Right ventricle myocardium inferior (tissue), 1 donor: Measurements from ENCODE around the gene MYDGF. TPM values are rescaled to one million over a fixed set of nuclear protein-coding genes. Genes with fewer than 3 reads are reported as not detected.

Experiments used
- ATAC-seq: fragments of 200-7000 bp; cut with Tn5 transposase; one replicate; pipeline ENCODE4 v1.9.1; 2020; ENCODE audit warnings: mild to moderate bottlenecking, moderate library complexity
- DNase-seq: peaks from one replicate; pipeline ENCODE4 v3.0.0; 2021; ENCODE audit errors: missing footprints
- intact Hi-C: fragments of 100-400 bp; cut with DNase I; formaldehyde crosslinking; loops from one replicate; pipeline ENCODE4 v1.11.0; 2022
- total RNA-seq: library from RNA; stranded (reverse); fragmentation: NEBNext Ultra II Directional; extraction: Animal tissue kit (Norgen Biotek cat#: 25700); gene quantifications from one replicate; pipeline ENCODE4 v1.2.1, GENCODE V29; 2021
- donor health status: DM: no; HTN: yes; CAD: no; lungs with severe emphysema.

Gene MYDGF
- total RNA-seq, 1 donor from 2014 or later, result 29.8 TPM

DNA sequence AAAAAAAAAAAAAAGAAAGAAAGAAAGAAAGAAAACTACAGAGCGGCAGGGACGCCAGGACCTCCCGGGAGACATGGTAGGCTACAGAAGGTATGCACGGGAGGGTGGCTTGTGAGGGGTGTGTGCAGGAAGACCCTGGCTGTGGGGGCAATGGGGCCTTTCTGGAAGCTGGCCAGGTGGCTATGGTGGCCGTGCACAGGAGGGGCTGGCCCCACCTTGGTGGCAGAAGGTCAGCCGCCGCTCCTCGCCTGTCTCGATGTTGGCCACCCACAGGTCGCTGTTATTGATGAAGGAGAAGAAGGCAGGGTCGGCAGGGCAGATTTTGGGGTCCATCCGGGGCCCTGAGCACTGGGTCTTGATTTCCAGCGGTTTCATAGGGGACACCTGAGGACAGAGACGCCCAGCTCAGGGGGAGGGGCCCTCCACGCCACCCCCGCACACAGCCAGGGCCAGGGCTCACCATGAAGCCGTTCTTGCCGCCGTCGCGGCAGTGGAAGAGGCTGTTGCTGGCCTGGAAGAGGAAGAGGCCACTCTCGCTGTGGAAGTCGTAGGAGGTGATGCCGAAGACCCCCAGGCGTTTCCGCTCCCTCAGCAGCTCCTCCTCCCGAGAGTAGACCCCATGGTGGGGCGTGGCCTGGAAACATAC, 33.7 kb upstream of the MYDGF start:
- intact Hi-C loops, result no loop called here
- ATAC-seq (no peak), DNase-seq (no peak)

GRCh38 chr19:4702764-4703163, 32.6 kb upstream of the MYDGF start:
- ATAC-seq, result no peak
- intact Hi-C loops, result no loop called here
- DNase-seq, result no peak

DNA sequence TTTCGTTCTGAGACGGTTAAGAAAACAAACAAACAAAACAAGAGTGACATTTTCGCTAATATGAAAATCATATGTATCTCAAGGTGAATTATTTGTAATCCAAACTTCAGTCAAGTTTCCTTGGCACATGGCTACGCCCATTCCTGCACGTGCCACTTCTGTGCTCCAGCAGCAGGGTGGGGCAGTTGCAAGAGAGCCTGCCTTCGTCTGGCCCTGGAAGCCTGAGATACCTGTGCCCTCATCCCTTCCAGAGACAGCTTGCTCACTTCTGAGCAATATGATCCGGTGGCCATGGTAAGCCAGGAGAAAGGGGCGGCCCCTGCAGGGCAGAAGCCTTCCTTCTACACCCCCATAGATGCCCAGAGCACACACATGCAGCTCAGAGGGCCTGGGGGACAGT, 31.4 kb upstream of the MYDGF start:
- intact Hi-C loops, result no loop called here
- DNase-seq (no peak), ATAC-seq (no peak)

DNA sequence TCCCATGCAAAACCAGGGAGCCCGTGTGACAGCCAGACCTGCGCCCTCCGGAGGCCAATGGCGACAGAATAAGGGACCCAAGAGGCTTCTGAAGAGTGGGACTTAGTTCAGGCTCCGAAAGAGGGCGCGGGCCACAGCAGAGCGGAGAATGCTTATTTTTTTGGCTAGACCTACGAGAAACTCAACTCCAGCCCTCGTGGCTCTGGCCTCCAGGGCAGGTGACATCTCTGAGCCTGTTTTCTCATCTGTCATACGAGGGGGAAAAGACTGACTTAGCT, 30.5 kb upstream of the MYDGF start:
- DNase-seq, result no peak
- ATAC-seq, result no peak
- intact Hi-C loops, result no loop called here

DNA sequence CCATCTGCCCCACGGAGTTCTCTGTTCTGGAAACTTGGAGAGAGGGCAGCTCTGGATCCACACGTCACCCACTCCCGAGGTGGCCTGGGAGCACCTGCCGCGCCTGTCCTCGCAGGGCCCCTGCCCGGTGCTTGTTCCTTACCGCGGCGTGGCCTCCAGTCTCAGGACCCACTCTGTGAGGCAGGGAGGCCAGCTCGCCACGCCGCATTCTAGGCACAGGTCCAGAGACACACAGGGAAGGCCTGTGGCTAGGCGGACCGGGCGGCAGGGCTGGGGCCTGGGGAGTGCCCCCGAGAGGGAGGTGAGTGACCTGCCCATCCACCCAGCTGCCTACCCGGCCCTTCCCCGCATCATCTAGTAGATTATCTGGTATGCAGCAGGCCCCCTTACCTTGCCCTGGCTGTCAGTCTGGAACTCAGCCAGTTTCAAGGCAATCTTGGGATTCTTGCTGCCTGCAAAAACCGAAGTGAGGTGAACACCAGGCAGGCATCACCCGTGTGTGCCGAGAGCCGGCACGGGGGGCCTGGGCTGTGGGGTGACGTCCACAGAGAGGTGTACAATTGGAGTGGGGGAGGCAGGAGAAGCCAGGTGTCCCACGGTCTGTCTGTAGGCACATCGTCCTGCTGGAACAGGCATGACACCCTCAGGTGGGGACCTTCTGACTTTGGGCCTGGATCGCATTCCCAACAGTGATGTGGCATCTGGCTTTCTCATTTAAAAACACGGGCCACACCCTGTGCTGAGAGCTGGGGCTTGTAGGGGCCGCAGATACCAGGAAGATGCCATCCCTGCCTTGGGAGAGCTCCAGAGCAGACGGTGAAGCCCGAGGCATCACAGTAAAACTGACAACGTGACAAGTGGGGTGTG, 29.9 kb upstream of the MYDGF start:
- intact Hi-C loops, result no loop called here
- ATAC-seq (no peak), DNase-seq (no peak)

- ATAC-seq (no peak), DNase-seq (no peak)
- intact Hi-C loops, result no loop called here
Observed at GRCh38 chr19:4697304-4697703, 27.2 kb upstream of the MYDGF start.

DNA sequence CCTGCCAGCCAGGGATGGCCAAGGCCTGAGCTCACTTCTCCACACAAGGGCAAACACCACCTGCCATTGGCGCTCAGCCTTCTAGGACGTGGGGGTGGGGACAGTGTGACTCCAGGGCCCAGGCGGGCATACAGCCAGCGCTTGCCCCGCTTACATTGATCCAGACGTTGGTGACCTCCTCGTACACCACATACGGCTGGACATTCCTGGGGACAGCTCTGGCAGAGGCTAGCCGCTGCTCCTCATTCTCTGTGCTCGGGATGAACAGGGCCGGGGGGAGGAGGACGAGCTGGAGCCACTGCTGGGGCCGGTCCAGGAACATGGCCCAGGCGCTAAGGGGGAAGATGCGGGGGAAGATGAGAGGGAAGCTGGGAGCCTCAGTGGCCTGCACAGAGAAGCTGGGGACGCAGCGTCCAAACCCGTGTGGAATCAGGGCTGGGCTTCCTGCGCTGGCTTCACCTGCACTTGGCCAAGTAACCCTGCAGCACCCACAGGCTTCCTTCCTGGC, 25.1 kb upstream of the MYDGF start:
- ATAC-seq (no peak), DNase-seq (no peak)
- intact Hi-C loops, result no loop called here

GRCh38 chr19:4694211-4694987, 24.3 kb upstream of the MYDGF start:
- peak; percentile 49 for ATAC-seq
- no peak for DNase-seq
- intact Hi-C loops, result no loop called here

GRCh38 chr19:4693471-4694121, 23.5 kb upstream of the MYDGF start:
- intact Hi-C loops, result no loop called here
- ATAC-seq (no peak), DNase-seq (no peak)

- no peak for DNase-seq
- intact Hi-C loops, result no loop called here
- no peak for ATAC-seq
Observed at GRCh38 chr19:4693078-4693350, 22.9 kb upstream of the MYDGF start.

DNA sequence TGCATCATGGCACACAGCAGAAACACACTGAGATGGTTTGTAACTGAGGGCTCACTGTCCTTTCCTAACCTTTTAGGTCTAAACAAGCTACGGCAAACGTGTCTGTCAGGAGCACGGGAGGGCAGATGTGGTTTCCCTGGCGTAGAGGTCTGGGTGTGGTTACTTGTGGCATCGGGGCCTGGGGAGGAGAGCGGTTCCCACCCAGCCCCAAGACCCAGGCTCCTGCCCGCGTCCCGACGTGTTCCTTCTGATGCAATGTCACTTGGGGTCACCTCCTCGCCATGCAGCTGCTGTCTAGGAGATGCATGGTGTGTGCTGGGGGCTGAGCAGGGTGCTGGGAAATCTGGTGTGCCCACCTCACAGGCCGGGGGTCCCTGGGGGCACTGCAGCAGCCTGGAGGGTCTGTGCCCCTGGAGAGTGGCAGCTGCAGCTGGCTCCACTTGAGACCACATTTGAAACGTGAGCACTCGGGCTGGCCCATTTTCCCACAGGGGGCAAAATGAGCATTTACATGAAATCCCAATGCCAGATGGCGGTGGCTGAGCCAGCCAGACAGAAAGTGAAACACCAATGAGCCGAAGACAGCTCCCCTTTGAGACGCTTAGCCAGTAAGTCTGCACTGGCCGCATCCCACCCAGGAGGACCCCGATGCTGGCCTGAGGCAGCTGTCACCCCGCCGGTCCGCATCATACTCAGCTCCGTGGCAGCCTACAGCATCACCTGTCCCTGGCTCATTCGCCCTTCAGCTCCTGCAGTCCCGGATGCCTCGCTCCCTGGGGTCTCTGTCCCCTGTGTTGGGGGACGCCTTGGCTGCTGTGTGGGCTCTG, 22.3 kb upstream of the MYDGF start:
- ATAC-seq, result no peak
- intact Hi-C loops, result no loop called here
- DNase-seq, result no peak

- DNase-seq, result no peak
- intact Hi-C loops, result no loop called here
- no peak for ATAC-seq
Observed at GRCh38 chr19:4691373-4691772, 21.2 kb upstream of the MYDGF start.

- ATAC-seq, result no peak
- peak; percentile 63 for DNase-seq
- intact Hi-C loops, result no loop called here
Observed at GRCh38 chr19:4690361-4690760, 20.2 kb upstream of the MYDGF start.

DNA sequence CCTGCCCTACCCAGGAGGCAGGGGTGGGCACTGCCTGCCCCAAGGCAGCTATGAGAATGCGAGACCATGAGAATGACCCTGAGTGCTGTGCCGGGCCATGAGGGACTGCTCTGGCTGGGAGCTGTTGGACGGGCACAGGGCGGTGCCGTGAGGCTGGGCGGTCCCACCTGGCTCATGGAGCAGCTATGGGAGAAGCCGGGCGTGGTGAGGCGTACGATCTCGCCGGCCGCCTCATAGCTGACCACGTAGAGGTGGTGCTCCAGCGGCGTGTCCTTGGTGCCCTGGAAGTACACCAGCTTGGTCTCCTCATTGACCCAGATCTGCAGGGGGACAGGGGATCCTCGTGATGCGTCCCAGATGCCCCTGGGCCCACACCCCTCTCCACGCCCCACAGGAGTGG, 19.3 kb upstream of the MYDGF start:
- ATAC-seq (no peak), DNase-seq (peak; percentile 65)
- intact Hi-C loops, result no loop called here

DNA sequence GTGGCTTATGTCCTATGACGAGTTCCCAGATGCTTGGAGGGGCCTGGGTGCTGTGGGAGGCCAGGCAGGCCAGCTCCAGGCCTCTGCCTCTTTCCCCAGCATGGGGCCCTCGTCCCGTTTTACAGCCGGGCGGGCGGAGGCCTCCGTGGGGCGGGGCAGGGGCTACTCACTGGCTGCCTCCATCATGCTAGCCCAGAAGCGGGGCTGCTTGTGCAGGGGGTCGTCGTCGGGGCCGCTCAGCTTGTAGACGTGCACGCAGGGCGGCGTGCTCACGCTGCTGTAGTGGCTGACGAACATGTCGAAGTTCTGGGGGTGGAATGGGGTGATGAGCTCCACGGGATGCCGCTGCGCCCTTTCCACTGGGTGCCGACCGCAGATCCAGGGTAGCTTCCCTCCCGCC, 18.4 kb upstream of the MYDGF start:
- peak; percentile 53 for DNase-seq
- intact Hi-C loops, result no loop called here
- ATAC-seq, result no peak

- DNase-seq (peak; percentile 51), ATAC-seq (no peak)
- intact Hi-C loops, result no loop called here
Observed at GRCh38 chr19:4687396-4687795, 17.3 kb upstream of the MYDGF start.

GRCh38 chr19:4686700-4687099, 16.6 kb upstream of the MYDGF start:
- intact Hi-C loops, result no loop called here
- DNase-seq, result peak; percentile 2
- no peak for ATAC-seq

DNA sequence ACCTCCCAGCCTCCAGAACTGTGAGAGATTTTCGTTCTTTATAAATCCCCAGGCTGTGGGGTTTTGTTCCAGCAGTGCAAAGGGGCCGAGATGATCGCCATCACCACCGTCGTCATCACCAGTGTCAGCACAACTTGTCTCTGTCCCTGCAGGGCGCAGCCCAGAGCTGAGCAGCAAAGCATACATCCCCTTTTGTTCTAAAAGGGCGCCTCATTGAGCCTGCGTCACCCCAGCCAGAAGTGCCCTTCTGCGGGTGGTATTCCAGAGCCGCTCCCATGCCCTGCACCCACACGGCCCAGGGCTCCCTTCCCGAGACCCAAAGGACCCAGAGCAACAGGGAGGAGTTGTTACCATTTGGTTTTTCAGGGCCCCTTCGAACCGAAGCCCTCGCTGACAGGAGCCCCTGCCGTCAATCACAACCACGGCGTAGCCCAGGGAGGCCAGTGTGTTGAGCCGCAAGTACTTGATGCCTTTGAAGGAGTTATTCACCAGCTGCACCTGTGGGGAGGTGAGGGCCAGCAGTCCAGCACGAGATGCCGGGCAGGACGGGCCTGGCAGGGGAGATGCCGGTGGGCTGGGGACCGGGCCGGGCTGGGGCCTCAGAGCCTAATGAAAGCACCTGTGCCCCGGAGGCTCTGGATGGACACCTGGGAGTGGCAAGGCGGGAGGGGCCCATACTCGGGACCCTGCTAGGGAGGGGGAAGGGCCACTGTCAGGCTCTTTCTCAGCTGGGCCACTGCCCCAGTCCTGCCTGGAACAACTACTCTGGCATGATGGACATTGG, 14.4 kb upstream of the MYDGF start:
- intact Hi-C loops, result no loop called here
- DNase-seq, result peak; percentile 60
- no peak for ATAC-seq
